ENCODE data around the gene MOV10. TPM values are rescaled to one million over a fixed set of nuclear protein-coding genes. Genes with fewer than 3 reads are reported as not detected.
"Not testable (repeated sequence)": the region's sequence is repeated elsewhere in the genome, so short reads cannot be mapped to it uniquely, and the experiment has no call there.

MOV10 gene
- 10 to 100 TPM; 76.8 to 80.8 TPM for total RNA-seq

DNA sequence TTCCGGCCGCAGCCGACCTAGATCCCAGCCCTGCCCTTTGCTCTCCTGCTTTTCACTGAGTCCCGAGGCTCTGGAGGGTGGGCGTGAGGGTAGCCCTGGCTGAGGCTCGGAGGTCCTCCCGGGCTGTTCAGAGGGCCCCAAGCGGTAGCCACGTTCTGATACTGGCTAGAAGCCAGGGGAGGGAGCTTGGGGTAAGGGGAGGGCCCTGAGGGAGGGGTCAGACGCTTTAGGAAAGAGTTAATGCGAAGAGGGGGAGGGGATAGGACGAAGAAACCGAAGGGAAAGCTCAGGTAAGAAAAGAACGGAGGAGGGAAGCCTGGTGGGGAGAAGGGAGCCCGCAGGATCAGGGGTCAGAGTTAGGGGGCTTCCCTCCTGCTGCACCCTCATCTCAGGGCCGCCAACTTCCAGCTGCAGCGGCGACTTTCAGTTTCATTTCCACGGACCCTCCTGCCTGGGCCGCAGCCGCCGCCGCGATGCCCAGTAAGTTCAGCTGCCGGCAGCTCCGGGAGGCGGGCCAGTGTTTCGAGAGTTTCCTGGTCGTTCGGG lies at the start of gene MOV10:
MOV10 (plus strand) TSS at position 220 of the 546 bp plus-strand sequence; CDS start at position 474, 254 bp downstream.
- Mint-ChIP-seq H3K9me3 (no peaks in the 10 kb centered on the region), H3K36me3 (ENCODE audit: insufficient read depth in 2 of 2) (peaks cover 12 to 24% of the 10 kb centered on the region in 2 donors), H3K4me1 (ENCODE audit: low read depth) (peaks cover 44% of the 10 kb centered on the region), H3K4me3 (peak within 1 kb of the TSS; percentile 97 to 98), H3K27me3 (ENCODE audit: low read depth) (no peaks in the 10 kb centered on the region), H3K27ac (peak within 1 kb of the TSS; percentile 97)
- DNase-seq: peak; percentile 68 to 72
- peak; percentile 76 to 78 for ATAC-seq (replicated peaks in 1 of 2)

- H3K27me3 Mint-ChIP-seq (ENCODE audit: low read depth): no peaks in the 10 kb centered on the region
- H3K4me1 Mint-ChIP-seq (ENCODE audit: low read depth): peaks cover 89% of the 10 kb centered on the region
- peaks cover 8 to 22% of the 10 kb centered on the region in 2 donors for H3K36me3 Mint-ChIP-seq (ENCODE audit: insufficient read depth in 2 of 2)
- no peak overlapping the region for H3K27ac Mint-ChIP-seq
- DNase-seq (no peak), ATAC-seq (replicated peaks in 1 of 2) (peak in 1 of 2 donors; percentile 34)
- H3K4me3 Mint-ChIP-seq: peak overlapping the region in 1 of 2 donors; percentile 67
- H3K9me3 Mint-ChIP-seq: peaks cover 0 to 2% of the 10 kb centered on the region in 2 donors
These were observed 48.8 kb upstream of the MOV10 start for GRCh38 chr1:112625696-112626095.

DNA sequence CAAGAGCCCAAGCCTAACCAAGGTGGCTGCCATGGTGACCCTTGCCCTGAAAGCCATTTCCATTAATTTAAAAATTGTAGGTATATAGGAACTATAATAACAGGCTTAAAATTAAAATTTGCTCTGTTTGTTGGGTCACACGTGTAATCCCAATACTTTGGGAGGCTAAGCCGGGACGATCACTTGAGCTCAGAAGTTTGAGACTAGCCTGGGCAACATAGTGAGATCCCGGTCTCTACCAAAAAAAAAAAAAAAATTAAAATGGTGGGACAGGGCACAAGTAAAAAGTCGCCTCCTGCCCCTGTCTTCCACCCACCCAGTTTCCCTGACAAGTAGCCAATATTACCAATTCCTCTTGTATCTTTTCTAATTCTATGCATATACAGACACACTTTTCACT lies 48.3 kb upstream of the MOV10 start:
- Mint-ChIP-seq H3K4me3 (peak overlapping the region in 1 of 2 donors; percentile 41), H3K27ac (peak overlapping the region; percentile 36), H3K36me3 (ENCODE audit: insufficient read depth in 2 of 2) (peaks cover 10 to 19% of the 10 kb centered on the region in 2 donors), H3K9me3 (peaks cover 0 to 2% of the 10 kb centered on the region in 2 donors), H3K4me1 (ENCODE audit: low read depth) (peaks cover 89% of the 10 kb centered on the region), H3K27me3 (ENCODE audit: low read depth) (no peaks in the 10 kb centered on the region)
- no peak for DNase-seq
- no peak for ATAC-seq (replicated peaks in 1 of 2)

GRCh38 chr1:112626887-112627286 lies 47.6 kb upstream of the MOV10 start:
- Mint-ChIP-seq H3K4me3 (peak overlapping the region in 1 of 2 donors; percentile 41), H3K27me3 (ENCODE audit: low read depth) (no peaks in the 10 kb centered on the region), H3K4me1 (ENCODE audit: low read depth) (peaks cover 89% of the 10 kb centered on the region), H3K36me3 (ENCODE audit: insufficient read depth in 2 of 2) (peaks cover 10 to 20% of the 10 kb centered on the region in 2 donors), H3K27ac (peak overlapping the region; percentile 36), H3K9me3 (peaks cover 0 to 2% of the 10 kb centered on the region in 2 donors)
- ATAC-seq (replicated peaks in 1 of 2) (no peak), DNase-seq (no peak)

DNA sequence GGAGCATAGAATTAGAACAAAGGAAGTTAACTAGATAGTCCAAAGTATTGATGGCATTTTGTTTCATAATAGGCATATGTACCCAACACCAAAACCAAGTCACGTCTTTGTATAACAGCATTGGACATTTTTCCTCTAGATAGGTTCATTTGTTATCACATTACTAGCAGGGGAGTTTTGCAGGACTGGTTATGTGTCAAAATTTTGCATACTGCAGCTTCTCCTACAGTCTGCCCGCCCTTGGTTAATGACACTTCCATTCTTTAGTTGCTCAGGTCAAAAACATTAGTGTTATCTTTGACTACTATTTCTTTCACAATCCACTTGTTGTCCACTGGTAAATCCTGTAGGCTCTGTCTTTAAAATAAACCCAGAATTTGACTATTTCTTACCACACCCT lies 45.9 kb upstream of the MOV10 start:
- peaks cover 89% of the 10 kb centered on the region for H3K4me1 Mint-ChIP-seq (ENCODE audit: low read depth)
- no peak overlapping the region for H3K4me3 Mint-ChIP-seq
- ATAC-seq (replicated peaks in 1 of 2): no peak
- peaks cover 0 to 2% of the 10 kb centered on the region in 2 donors for H3K9me3 Mint-ChIP-seq
- DNase-seq: no peak
- no peaks in the 10 kb centered on the region for H3K27me3 Mint-ChIP-seq (ENCODE audit: low read depth)
- H3K27ac Mint-ChIP-seq: peak overlapping the region; percentile 41
- peaks cover 10 to 18% of the 10 kb centered on the region in 2 donors for H3K36me3 Mint-ChIP-seq (ENCODE audit: insufficient read depth in 2 of 2)

DNA sequence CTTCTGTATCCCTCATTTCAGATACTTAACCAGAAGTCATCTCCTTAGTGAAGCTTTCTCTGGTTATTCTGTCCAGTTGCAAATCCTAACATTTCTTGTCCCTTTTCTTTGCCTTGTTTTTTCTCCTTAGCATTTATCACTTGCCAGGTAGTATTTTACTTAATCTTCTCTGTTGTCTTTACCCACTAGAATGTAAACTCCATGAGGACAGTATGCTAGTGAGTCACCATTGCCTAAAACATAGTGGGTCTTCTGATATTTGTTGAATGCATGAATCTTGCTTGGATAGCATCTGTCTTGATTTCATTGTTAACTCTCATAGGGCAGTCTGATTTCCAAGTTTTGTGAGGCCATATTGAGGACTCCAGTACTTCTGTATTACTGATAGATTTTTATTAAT lies 45.2 kb upstream of the MOV10 start:
- H3K36me3 Mint-ChIP-seq (ENCODE audit: insufficient read depth in 2 of 2): peaks cover 10 to 21% of the 10 kb centered on the region in 2 donors
- H3K4me3 Mint-ChIP-seq: peak overlapping the region in 1 of 2 donors; percentile 6
- no peaks in the 10 kb centered on the region for H3K27me3 Mint-ChIP-seq (ENCODE audit: low read depth)
- peaks cover 0 to 2% of the 10 kb centered on the region in 2 donors for H3K9me3 Mint-ChIP-seq
- peaks cover 89% of the 10 kb centered on the region for H3K4me1 Mint-ChIP-seq (ENCODE audit: low read depth)
- no peak for DNase-seq
- no peak for ATAC-seq (replicated peaks in 1 of 2)
- peak overlapping the region; percentile 18 for H3K27ac Mint-ChIP-seq

GRCh38 chr1:112633628-112634027 lies 40.8 kb upstream of the MOV10 start:
- ATAC-seq (replicated peaks in 1 of 2) (no peak), DNase-seq (no peak)
- Mint-ChIP-seq H3K27me3 (ENCODE audit: low read depth) (no peaks in the 10 kb centered on the region), H3K4me3 (peak overlapping the region in 1 of 2 donors; percentile 45), H3K27ac (peak overlapping the region; percentile 84), H3K9me3 (peaks cover 0 to 2% of the 10 kb centered on the region in 2 donors), H3K36me3 (ENCODE audit: insufficient read depth in 2 of 2) (peaks cover 10 to 16% of the 10 kb centered on the region in 2 donors), H3K4me1 (ENCODE audit: low read depth) (peaks cover 85% of the 10 kb centered on the region)

- Mint-ChIP-seq H3K27ac (peak overlapping the region; percentile 84), H3K4me1 (ENCODE audit: low read depth) (peaks cover 78% of the 10 kb centered on the region), H3K9me3 (no peaks in the 10 kb centered on the region), H3K36me3 (ENCODE audit: insufficient read depth in 2 of 2) (peaks cover 5 to 12% of the 10 kb centered on the region in 2 donors), H3K27me3 (ENCODE audit: low read depth) (no peaks in the 10 kb centered on the region), H3K4me3 (no peak overlapping the region)
- ATAC-seq (replicated peaks in 1 of 2): no peak
- no peak for DNase-seq
These were observed 40.1 kb upstream of the MOV10 start for GRCh38 chr1:112634367-112634766.

DNA sequence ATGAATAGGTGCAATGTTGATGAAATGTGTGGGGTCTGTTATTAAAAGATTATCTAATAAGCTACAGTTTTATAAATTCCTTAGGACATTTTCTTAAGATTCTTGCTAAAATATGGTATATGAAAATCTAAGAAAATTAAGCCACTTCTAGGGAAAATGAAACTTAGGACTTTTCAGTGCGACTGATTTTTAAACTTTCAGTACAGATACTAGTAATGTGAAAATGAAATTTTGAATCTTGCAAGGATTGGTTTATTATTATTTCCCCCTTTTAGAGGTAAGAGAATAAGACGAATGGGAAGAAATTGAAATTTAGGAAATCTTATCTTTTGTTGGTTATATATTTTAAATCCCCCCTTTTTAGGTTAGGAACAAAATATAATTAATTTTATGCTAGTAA lies 38.4 kb upstream of the MOV10 start:
- no peak for ATAC-seq (replicated peaks in 1 of 2)
- H3K27ac Mint-ChIP-seq: peak overlapping the region; percentile 93

GRCh38 chr1:112636597-112637253 lies 37.7 kb upstream of the MOV10 start:
- H3K4me3 Mint-ChIP-seq: peak overlapping the region; percentile 13 to 14
- H3K27ac Mint-ChIP-seq: peak overlapping the region; percentile 78
- ATAC-seq (replicated peaks in 1 of 2) (no peak), DNase-seq (no peak)
- H3K9me3 Mint-ChIP-seq: no peaks in the 10 kb centered on the region
- H3K4me1 Mint-ChIP-seq (ENCODE audit: low read depth): peaks cover 60% of the 10 kb centered on the region
- H3K36me3 Mint-ChIP-seq (ENCODE audit: insufficient read depth in 2 of 2): peaks cover 0 to 7% of the 10 kb centered on the region in 2 donors
- no peaks in the 10 kb centered on the region for H3K27me3 Mint-ChIP-seq (ENCODE audit: low read depth)

More for the DNA sequence above, 38.4 kb upstream of the MOV10 start:
- Mint-ChIP-seq H3K36me3 (ENCODE audit: insufficient read depth in 2 of 2) (peaks cover under 1 to 11% of the 10 kb centered on the region in 2 donors), H3K27me3 (ENCODE audit: low read depth) (no peaks in the 10 kb centered on the region), H3K4me1 (ENCODE audit: low read depth) (peaks cover 65% of the 10 kb centered on the region), H3K9me3 (no peaks in the 10 kb centered on the region), H3K4me3 (peak overlapping the region; percentile 6 to 82)
- DNase-seq: no peak

DNA sequence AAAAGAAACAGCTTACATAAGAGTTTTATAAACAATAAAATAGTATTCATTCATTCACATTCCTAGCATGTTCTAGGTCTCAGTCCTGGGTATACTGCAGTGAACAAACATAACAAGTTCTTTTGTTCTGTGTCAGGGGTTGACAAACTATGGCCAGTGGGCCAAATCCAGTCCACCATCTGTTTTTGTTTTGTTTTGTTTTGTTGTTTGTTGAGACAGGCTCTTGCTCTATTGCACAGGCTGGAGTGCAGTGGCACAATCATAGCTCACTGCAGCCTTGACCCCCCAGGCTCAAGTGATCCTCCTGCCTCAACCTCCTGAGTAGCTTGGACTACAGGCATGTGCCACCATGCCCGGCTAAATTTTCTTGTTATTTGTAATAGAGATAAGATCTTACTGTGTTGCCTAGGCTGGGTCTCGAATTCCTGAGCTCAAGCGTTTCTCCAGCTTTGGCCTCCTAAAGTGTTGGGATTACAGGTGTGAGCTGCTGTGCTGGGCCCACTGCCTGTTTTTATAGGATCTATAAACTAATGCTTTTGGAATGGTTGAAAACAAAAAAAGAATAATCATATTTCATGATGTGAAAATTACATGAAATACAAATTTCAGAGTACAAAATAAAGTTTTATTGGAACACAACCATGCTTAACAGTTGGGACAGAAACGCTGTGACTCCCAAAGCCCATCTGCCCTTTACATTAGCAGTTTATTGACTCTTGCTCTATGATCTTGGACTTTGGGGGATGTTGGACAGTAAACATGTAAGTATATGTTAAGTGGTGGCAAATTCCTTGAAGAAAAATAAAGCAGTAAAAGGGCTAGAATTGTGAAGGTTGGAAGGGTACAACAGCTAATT lies 37.0 kb upstream of the MOV10 start:
- Mint-ChIP-seq H3K36me3 (ENCODE audit: insufficient read depth in 2 of 2) (peaks cover 0 to 9% of the 10 kb centered on the region in 2 donors), H3K4me3 (peak overlapping the region in 1 of 2 donors; percentile 14), H3K4me1 (ENCODE audit: low read depth) (peaks cover 60% of the 10 kb centered on the region), H3K27me3 (ENCODE audit: low read depth) (no peaks in the 10 kb centered on the region), H3K9me3 (no peaks in the 10 kb centered on the region), H3K27ac (peak overlapping the region; percentile 78)
- ATAC-seq (replicated peaks in 1 of 2) (no peak), DNase-seq (no peak)

GRCh38 chr1:112638110-112638428 lies 36.4 kb upstream of the MOV10 start:
- Mint-ChIP-seq H3K4me3 (no peak overlapping the region), H3K36me3 (ENCODE audit: insufficient read depth in 2 of 2) (peaks cover 0 to 11% of the 10 kb centered on the region in 2 donors), H3K27me3 (ENCODE audit: low read depth) (no peaks in the 10 kb centered on the region), H3K9me3 (no peaks in the 10 kb centered on the region), H3K27ac (peak overlapping the region; percentile 78), H3K4me1 (ENCODE audit: low read depth) (peaks cover 60% of the 10 kb centered on the region)
- no peak for ATAC-seq (replicated peaks in 1 of 2)
- no peak for DNase-seq

DNA sequence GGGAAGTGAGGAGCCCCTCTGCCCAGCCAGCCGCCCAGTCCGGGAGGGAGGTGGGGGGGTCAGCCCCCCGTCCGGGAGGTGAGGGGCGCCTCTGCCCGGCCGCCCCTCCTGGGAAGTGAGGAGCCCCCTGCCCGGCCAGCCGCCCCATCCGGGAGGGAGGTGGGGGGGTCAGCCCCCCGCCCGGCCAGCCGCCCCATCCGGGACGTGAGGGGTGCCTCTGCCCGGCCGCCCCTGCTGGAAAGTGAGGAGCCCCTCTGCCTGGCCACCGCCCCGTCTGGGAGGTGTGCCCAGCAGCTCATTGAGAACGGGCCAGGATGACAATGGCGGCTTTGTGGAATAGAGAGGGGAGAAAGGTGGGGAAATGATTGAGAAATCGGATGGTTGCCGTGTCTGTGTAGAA lies 34.0 kb upstream of the MOV10 start:
- ATAC-seq (replicated peaks in 1 of 2); H3K9me3 Mint-ChIP-seq; H3K4me3 Mint-ChIP-seq; H3K27ac Mint-ChIP-seq; DNase-seq; H3K27me3 Mint-ChIP-seq (ENCODE audit: low read depth): not testable (repeated sequence)
- H3K36me3 Mint-ChIP-seq (ENCODE audit: insufficient read depth in 2 of 2): peaks cover 0 to 15% of the 10 kb centered on the region in 2 donors
- peaks cover 45% of the 10 kb centered on the region for H3K4me1 Mint-ChIP-seq (ENCODE audit: low read depth)

Data from activated T-cell treated with anti-CD3 and anti-CD28 coated beads, Interleukin-2, amount 50 U/mL, for 72 hours (primary cell).